Kidney epithelial cell (primary cell): ENCODE results near the gene ACSF3. TPM values are rescaled to one million over a fixed set of nuclear protein-coding genes. Genes with fewer than 3 reads are reported as not detected.

ENCODE experiments used
- DNase-seq: peaks from one replicate; pipeline ENCODE4 v3.0.0-alpha.2; 2010; ENCODE audit warnings: low read depth
- H3K27me3 ChIP-seq: 2 replicates; pipeline ENCODE4 v1.6.0; 2011; ENCODE audit warnings: low read length; ENCODE audit not compliant: control insufficient read depth, insufficient read depth
- H3K36me3 ChIP-seq: 2 replicates; pipeline ENCODE4 v1.5.1; 2011; ENCODE audit warnings: low read length; ENCODE audit not compliant: control insufficient read depth, insufficient read depth
- H3K4me3 ChIP-seq: 2 replicates; pipeline ENCODE4 v1.5.1; 2011; ENCODE audit warnings: low read depth, mild to moderate bottlenecking, control low read depth, low read length
- CTCF ChIP-seq: IDR thresholded peaks from 2 replicates; pipeline ENCODE4 v1.5.1; 2011; ENCODE audit warnings: mild to moderate bottlenecking, moderate library complexity, low read length, control low read depth, inconsistent platforms; ENCODE audit not compliant: insufficient read depth, poor library complexity, severe bottlenecking
- total RNA-seq: library from RNA; depleted of rRNA; stranded (reverse); fragments of >200 nt; gene quantifications from 2 replicates; pipeline ENCODE4 v1.2.3, GENCODE V29; 2015

ACSF3 gene
- total RNA-seq, 1 donor from 2014 or later, result 36.9 TPM

DNA sequence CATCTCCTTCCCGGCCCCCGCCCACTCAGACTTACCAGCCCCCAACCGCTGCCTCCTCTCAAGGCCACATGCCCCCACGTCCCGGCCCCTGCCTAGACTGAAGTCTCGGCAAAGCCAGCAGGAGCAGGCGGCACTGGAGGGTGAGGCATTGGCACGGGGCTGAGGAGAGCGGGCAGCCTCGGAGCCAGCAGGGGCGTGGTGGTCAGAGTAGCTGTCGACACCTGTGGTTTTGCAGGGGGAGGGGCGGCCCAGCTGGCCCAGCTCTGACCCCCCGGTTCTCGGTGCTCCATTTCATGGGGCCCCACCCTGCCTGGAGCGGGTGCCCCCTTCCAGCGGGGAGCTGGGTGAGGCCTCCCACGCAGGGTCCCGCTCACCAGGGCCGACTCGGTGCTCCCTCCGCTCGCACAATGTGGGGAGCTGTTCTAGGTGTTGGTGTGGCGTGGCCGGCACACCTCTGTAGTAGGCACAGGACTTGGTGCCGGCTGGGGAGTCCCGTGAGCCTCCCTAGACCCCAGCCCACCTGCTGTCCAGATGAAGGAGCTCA, 82.6 kb downstream of the ACSF3 start:
- no peak for DNase-seq
- peaks cover 57% of the 10 kb centered on the region for H3K27me3 ChIP-seq
- TF ChIP-seq CTCF, result no peak
- H3K36me3 ChIP-seq, result no peaks in the 10 kb centered on the region
- no peak overlapping the region for H3K4me3 ChIP-seq

- Histone ChIP-seq H3K36me3 (no peaks in the 10 kb centered on the region), H3K4me3 (no peak overlapping the region), H3K27me3 (peaks cover 53% of the 10 kb centered on the region)
- no peak for TF ChIP-seq CTCF
- no peak for DNase-seq
Observed at GRCh38 chr16:89176717-89177116, 83.1 kb downstream of the ACSF3 start.

DNA sequence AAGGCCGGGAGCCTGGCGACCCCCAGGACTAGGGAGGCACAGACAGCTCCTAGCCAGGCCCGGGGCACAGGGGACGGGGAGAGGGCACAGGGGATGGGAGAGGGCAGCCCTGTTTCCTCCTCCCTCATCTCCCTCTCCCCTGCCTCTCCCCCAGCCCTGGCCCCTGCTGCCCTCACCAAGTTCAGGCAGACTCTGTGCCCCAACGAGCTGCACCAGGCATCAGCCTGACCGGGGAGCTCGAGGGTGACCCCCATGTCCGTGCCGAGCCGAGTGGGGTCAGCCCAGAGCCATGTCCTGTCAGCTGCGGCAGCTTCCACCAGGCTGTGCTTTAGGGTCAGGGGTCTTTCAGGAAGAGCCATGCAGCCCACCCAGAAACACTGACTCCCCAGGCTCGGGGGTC, 83.8 kb downstream of the ACSF3 start:
- no peaks in the 10 kb centered on the region for H3K36me3 ChIP-seq
- TF ChIP-seq CTCF, result no peak
- no peak overlapping the region for H3K4me3 ChIP-seq
- DNase-seq, result no peak
- H3K27me3 ChIP-seq, result peaks cover 45% of the 10 kb centered on the region

- no peak for TF ChIP-seq CTCF
- DNase-seq, result no peak
- Histone ChIP-seq H3K27me3 (peaks cover 38% of the 10 kb centered on the region), H3K4me3 (no peak overlapping the region), H3K36me3 (no peaks in the 10 kb centered on the region)
Observed at GRCh38 chr16:89178453-89179147, 84.9 kb downstream of the ACSF3 start.

- peaks cover 33% of the 10 kb centered on the region for H3K27me3 ChIP-seq
- DNase-seq, result no peak
- H3K4me3 ChIP-seq, result no peak overlapping the region
- no peaks in the 10 kb centered on the region for H3K36me3 ChIP-seq
- no peak for TF ChIP-seq CTCF
Observed at GRCh38 chr16:89179148-89179484, 85.5 kb downstream of the ACSF3 start.

- H3K36me3 ChIP-seq, result no peaks in the 10 kb centered on the region
- peaks cover 36% of the 10 kb centered on the region for H3K27me3 ChIP-seq
- no peak overlapping the region for H3K4me3 ChIP-seq
- DNase-seq, result no peak
- TF ChIP-seq CTCF, result no peak
Observed at GRCh38 chr16:89179656-89180315, 86.1 kb downstream of the ACSF3 start.
